ENCODE data around the gene MRAP2. TPM values are rescaled to one million over a fixed set of nuclear protein-coding genes. Genes with fewer than 3 reads are reported as not detected.

Gene MRAP2
- total RNA-seq, 1 experiment from 2014 or later: 0.07 TPM

GRCh38 chr6:83985715-83986114 is 47.9 kb upstream of the MRAP2 start:
- no peaks in the 10 kb centered on the region for H4K20me1 ChIP-seq (ENCODE audit: low read length)
- TF ChIP-seq EZH2 (IDR thresholded peaks at IDR 0.05; ENCODE audit: low read length, unreplicated experiment) (no peak), EZH2phosphoT487 (IDR thresholded peaks at IDR 0.05; ENCODE audit: borderline replicate concordance, low read length) (no peak), CTCF (conservative IDR thresholded peaks at IDR 0.05; ENCODE audit: low read depth, low read length) (no peak)
- H3K4me3 ChIP-seq (ENCODE audit: low read length): no peak overlapping the region
- H3K4me1 ChIP-seq (ENCODE audit: insufficient read depth, low read length): peaks cover 14% of the 10 kb centered on the region
- no peak overlapping the region for H3K27ac ChIP-seq (ENCODE audit: low read length)
- ChIA-PET POLR2A (ENCODE audit: unreplicated experiment) (no interaction called here), CTCF (no interaction called here)
- no peaks in the 10 kb centered on the region for H3K27me3 ChIP-seq (ENCODE audit: low read length)
- H2AFZ ChIP-seq (ENCODE audit: low read length): no peak overlapping the region
- intact Hi-C loops (cut with micrococcal nuclease): no loop called here
- H3F3A ChIP-seq (ENCODE audit: low read length, unreplicated experiment): peaks cover 4% of the 10 kb centered on the region
- no peaks in the 10 kb centered on the region for H3K9me2 ChIP-seq (replicated peaks; ENCODE audit: low read length)
- ATAC-seq (no peak), DNase-seq (no peak)
- BruUV-seq (replicated peaks): no TSS peak
- no peaks in the 10 kb centered on the region for H3K9me3 ChIP-seq (ENCODE audit: low read length)
- H3K36me3 ChIP-seq (ENCODE audit: low read depth, low read length): no peaks in the 10 kb centered on the region
- H3K9ac ChIP-seq (ENCODE audit: low read length): no peak overlapping the region
- H3K4me2 ChIP-seq (ENCODE audit: low read length): no peak overlapping the region
- H3K79me2 ChIP-seq (ENCODE audit: low read length): no peaks in the 10 kb centered on the region

- no peaks in the 10 kb centered on the region for H3K9me2 ChIP-seq (replicated peaks; ENCODE audit: low read length)
- TF ChIP-seq EZH2phosphoT487 (IDR thresholded peaks at IDR 0.05; ENCODE audit: borderline replicate concordance, low read length) (no peak), CTCF (conservative IDR thresholded peaks at IDR 0.05; ENCODE audit: low read depth, low read length) (no peak), EZH2 (IDR thresholded peaks at IDR 0.05; ENCODE audit: low read length, unreplicated experiment) (no peak)
- H3K4me1 ChIP-seq (ENCODE audit: insufficient read depth, low read length): no peaks in the 10 kb centered on the region
- no peaks in the 10 kb centered on the region for H3K36me3 ChIP-seq (ENCODE audit: low read depth, low read length)
- POLR2A ChIA-PET (ENCODE audit: unreplicated experiment): no interaction called here
- H3K4me3 ChIP-seq (ENCODE audit: low read length): no peak overlapping the region
- H3K27ac ChIP-seq (ENCODE audit: low read length): no peak overlapping the region
- H3K9ac ChIP-seq (ENCODE audit: low read length): no peak overlapping the region
- CTCF ChIA-PET: no interaction called here
- no peak for DNase-seq
- intact Hi-C loops (cut with micrococcal nuclease): no loop called here
- H4K20me1 ChIP-seq (ENCODE audit: low read length): no peaks in the 10 kb centered on the region
- H3K27me3 ChIP-seq (ENCODE audit: low read length): no peaks in the 10 kb centered on the region
- BruUV-seq (replicated peaks): no TSS peak
- H3K4me2 ChIP-seq (ENCODE audit: low read length): no peak overlapping the region
- no peaks in the 10 kb centered on the region for H3K79me2 ChIP-seq (ENCODE audit: low read length)
- no peak for ATAC-seq
- no peaks in the 10 kb centered on the region for H3K9me3 ChIP-seq (ENCODE audit: low read length)
- H3F3A ChIP-seq (ENCODE audit: low read length, unreplicated experiment): no peaks in the 10 kb centered on the region
- no peak overlapping the region for H2AFZ ChIP-seq (ENCODE audit: low read length)
Observed at GRCh38 chr6:83998021-83998584, 35.5 kb upstream of the MRAP2 start.

GRCh38 chr6:84001119-84001518 is 32.5 kb upstream of the MRAP2 start:
- no TSS peak for BruUV-seq (replicated peaks)
- no peaks in the 10 kb centered on the region for H3K27me3 ChIP-seq (ENCODE audit: low read length)
- H3K79me2 ChIP-seq (ENCODE audit: low read length): no peaks in the 10 kb centered on the region
- CTCF ChIA-PET: no interaction called here
- TF ChIP-seq EZH2phosphoT487 (IDR thresholded peaks at IDR 0.05; ENCODE audit: borderline replicate concordance, low read length): no peak
- no peak for TF ChIP-seq EZH2 (IDR thresholded peaks at IDR 0.05; ENCODE audit: low read length, unreplicated experiment)
- TF ChIP-seq CTCF (conservative IDR thresholded peaks at IDR 0.05; ENCODE audit: low read depth, low read length): no peak
- no peak for ATAC-seq
- H3K4me1 ChIP-seq (ENCODE audit: insufficient read depth, low read length): no peaks in the 10 kb centered on the region
- no peaks in the 10 kb centered on the region for H4K20me1 ChIP-seq (ENCODE audit: low read length)
- H2AFZ ChIP-seq (ENCODE audit: low read length): no peak overlapping the region
- no peak overlapping the region for H3K4me3 ChIP-seq (ENCODE audit: low read length)
- H3K36me3 ChIP-seq (ENCODE audit: low read depth, low read length): no peaks in the 10 kb centered on the region
- H3K4me2 ChIP-seq (ENCODE audit: low read length): no peak overlapping the region
- H3F3A ChIP-seq (ENCODE audit: low read length, unreplicated experiment): no peaks in the 10 kb centered on the region
- no peak overlapping the region for H3K9ac ChIP-seq (ENCODE audit: low read length)
- H3K9me3 ChIP-seq (ENCODE audit: low read length): no peaks in the 10 kb centered on the region
- intact Hi-C loops (cut with micrococcal nuclease): no loop called here
- no peak for DNase-seq
- H3K9me2 ChIP-seq (replicated peaks; ENCODE audit: low read length): no peaks in the 10 kb centered on the region
- H3K27ac ChIP-seq (ENCODE audit: low read length): no peak overlapping the region
- POLR2A ChIA-PET (ENCODE audit: unreplicated experiment): no interaction called here

Data from PC-3 (cell line).